K562 treated with DMSO at 1 percent for 48 hours (cell line): ENCODE data around the gene ARRDC5. TPM values are rescaled to one million over a fixed set of nuclear protein-coding genes. Genes with fewer than 3 reads are reported as not detected.

Source experiments
- total RNA-seq: library from RNA; unstranded; fragments of 300-600 nt; gene quantifications from 2 replicates; pipeline ENCODE4 v1.2.3, GENCODE V29; 2022; ENCODE audit warnings: low replicate concordance; ENCODE audit errors: extremely low read depth

ARRDC5 gene
- not detected in 2 replicates for total RNA-seq

DNA sequence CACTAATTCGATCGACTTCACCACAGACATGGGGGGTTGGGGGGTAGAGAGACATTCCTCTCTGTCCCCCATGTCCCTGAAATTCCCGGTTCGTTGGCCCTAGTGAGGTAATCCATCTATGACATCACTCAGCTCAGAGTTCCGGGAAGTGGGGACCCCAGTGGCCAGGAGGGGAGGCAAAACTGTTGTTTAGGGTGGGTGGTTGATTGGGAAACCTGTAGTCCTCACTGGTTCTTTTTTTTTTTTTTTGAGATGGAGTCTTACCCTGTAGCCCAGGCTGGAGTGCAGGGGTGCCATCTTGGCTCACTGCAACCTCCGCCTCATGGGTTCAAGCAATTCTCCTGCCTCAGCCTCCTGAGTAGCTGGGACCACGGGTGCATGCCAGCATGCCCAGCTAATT is at the start of gene ARRDC5:
ARRDC5 (minus strand) TSS at position 101 of the 400 bp plus-strand sequence; CDS start at position 30, 71 bp downstream.

DNA sequence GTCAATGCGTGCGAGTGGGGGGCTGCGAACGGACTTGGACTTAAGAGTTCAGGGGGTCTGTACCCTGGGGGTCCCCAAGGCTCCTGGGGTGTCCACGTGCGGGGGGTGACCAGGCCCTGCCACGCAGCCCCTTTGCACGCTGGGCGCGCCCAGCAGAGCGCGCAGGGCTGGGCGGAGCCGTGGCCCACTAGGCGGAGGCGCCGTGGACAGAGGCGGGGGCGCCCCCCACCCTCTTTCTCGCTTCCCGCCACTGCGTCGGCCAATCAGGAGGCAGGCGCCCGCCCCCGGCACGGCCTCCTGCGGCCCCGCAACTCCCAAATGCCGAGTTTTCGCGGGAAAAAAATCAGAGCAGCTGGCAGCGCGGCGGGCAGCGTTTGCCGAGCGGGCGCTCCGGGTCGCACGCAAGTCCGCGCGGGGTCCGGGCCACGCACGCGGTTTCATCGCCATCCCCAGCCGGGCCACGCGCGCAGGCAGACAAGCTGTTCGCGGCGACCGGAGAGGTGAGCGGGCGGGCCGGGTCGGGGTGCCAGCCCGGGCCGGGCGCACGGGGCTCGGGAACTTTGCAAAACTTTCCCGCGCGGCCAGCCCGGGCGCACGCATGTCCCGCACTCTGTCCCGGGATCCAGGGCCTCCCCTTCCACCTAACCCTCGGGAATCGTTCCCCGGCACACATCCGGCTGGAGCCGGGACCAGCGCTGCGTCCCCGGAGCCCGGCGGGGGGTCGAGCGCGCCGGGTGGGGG is 6.6 kb upstream of the ARRDC5 start, which contains the start of gene UHRF1:
UHRF1 (plus strand) TSS at position 346 of the 741 bp plus-strand sequence. CDS start 1,385 bp downstream, outside the sequence.

DNA sequence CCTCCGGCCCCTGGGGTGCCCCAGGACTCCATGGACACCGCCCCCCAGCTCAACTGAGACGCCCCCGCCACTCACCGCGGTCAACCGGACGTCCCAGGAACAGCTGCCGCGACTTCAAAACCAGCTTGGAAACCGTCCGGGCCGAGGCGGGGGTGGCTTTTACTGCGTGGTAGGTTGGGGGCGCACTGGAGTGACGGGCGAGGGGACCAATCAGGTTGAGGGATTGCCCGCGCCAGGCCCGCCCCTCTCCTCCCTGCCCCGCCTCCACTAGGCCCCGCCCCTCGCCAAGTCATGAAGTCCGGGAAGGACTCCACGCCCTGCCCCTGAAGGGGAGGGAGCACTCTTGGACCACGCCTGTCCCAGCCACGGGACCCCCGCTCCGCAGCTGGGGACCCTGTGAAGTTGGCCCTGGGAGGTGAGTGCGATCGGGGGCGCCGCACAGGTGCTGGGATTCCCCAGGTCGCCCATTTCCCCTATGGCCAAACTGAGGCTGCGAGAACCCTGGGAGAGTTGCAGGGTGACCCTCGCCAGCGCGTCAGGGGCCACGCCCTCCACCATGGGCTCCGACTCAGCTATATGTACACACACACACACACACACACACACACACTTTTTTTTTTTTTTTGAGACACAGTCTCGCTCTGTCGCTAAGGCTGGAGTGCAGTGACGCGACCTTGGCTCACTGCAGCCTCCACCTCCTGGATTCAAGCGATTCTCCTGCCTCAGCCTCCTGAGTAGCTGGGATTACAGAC is 35.0 kb downstream of the ARRDC5 start, which contains the start of gene PLIN3:
PLIN3 (minus strand) TSS at position 134 of the 752 bp plus-strand sequence. CDS start 6,273 bp downstream, outside the sequence.

Other genes with a start within 250 kb of the ARRDC5 start
- gene MYDGF, start 232.6 kb downstream of the ARRDC5 start, total RNA-seq: 497 TPM in 1 of 2 replicates, not detected in the other
- gene DPP9, start 179.1 kb downstream of the ARRDC5 start, total RNA-seq: not detected in 2 replicates
- gene FEM1A, start 111.2 kb downstream of the ARRDC5 start, total RNA-seq: not detected in 2 replicates
- not detected in 2 replicates for gene TICAM1, start 71.2 kb downstream of the ARRDC5 start, total RNA-seq
- not detected in 2 replicates for gene PLIN3, start 35.2 kb downstream of the ARRDC5 start, total RNA-seq
- not detected in 2 replicates for gene UHRF1, start 6.6 kb upstream of the ARRDC5 start, total RNA-seq
- not detected in 2 replicates for gene KDM4B, start 66.2 kb upstream of the ARRDC5 start, total RNA-seq